ENCODE data around the gene ZDHHC18.
"Not testable (repeated sequence)": the region's sequence is repeated elsewhere in the genome, so short reads cannot be mapped to it uniquely, and the experiment has no call there.

ZDHHC18 gene

DNA sequence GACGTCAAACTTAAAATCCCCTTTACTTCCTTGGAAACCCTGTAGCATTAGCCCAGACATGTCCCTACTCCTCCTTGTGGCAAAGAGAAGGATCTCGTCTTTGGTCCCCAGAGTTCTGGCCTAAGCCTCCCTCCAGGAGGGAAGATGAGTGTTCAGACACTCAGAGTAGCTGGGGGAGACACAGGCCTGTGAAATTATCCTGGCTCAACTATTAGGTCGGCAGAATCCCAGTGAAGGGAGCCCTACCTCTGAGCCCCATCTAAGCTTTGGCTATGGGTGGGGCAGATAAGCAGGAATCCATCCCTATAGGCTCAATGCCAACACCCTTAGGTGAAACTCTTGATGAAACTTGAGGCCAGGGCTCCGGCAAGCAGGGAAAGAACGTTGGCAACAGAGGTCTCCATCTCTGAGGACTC, 34.8 kb downstream of the ZDHHC18 start:
- TF ChIP-seq, protein P1, sequence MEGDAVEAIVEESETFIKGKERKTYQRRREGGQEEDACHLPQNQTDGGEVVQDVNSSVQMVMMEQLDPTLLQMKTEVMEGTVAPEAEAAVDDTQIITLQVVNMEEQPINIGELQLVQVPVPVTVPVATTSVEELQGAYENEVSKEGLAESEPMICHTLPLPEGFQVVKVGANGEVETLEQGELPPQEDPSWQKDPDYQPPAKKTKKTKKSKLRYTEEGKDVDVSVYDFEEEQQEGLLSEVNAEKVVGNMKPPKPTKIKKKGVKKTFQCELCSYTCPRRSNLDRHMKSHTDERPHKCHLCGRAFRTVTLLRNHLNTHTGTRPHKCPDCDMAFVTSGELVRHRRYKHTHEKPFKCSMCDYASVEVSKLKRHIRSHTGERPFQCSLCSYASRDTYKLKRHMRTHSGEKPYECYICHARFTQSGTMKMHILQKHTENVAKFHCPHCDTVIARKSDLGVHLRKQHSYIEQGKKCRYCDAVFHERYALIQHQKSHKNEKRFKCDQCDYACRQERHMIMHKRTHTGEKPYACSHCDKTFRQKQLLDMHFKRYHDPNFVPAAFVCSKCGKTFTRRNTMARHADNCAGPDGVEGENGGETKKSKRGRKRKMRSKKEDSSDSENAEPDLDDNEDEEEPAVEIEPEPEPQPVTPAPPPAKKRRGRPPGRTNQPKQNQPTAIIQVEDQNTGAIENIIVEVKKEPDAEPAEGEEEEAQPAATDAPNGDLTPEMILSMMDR (IDR thresholded peaks at IDR 0.05) = no peak
- Histone ChIP-seq H3K4me3 (no peak overlapping the region), H3K27ac (no peak overlapping the region)
- no peak for DNase-seq (ENCODE audit: low spot score)

DNA sequence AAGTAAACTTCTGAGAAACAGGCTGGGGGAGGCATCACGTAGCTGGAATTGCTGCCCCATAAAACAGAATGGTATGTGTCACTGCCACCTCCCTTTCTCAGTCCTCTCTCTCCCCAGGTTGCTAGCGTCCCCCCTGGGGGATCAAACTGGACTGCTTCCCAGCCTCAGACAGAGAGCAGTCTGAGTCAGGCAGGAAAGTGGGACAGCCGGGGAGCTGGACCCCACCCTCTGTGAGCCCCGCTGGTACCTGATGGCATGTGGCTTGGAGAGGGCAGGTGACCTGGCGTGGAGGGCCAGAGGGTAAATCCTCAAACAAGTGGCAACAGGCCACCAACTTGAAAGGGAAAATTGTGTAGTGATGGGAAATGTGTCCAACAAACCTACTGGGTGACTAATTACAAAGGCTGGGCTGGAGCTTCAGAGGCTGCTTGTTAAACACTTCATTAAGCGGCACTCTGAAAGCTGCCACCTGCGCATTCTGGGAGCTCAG, 35.4 kb downstream of the ZDHHC18 start:
- TF ChIP-seq, protein P1 (IDR thresholded peaks at IDR 0.05) = no peak
- no peak for DNase-seq (ENCODE audit: low spot score)
- Histone ChIP-seq H3K4me3 (no peak overlapping the region), H3K27ac (no peak overlapping the region)

DNA sequence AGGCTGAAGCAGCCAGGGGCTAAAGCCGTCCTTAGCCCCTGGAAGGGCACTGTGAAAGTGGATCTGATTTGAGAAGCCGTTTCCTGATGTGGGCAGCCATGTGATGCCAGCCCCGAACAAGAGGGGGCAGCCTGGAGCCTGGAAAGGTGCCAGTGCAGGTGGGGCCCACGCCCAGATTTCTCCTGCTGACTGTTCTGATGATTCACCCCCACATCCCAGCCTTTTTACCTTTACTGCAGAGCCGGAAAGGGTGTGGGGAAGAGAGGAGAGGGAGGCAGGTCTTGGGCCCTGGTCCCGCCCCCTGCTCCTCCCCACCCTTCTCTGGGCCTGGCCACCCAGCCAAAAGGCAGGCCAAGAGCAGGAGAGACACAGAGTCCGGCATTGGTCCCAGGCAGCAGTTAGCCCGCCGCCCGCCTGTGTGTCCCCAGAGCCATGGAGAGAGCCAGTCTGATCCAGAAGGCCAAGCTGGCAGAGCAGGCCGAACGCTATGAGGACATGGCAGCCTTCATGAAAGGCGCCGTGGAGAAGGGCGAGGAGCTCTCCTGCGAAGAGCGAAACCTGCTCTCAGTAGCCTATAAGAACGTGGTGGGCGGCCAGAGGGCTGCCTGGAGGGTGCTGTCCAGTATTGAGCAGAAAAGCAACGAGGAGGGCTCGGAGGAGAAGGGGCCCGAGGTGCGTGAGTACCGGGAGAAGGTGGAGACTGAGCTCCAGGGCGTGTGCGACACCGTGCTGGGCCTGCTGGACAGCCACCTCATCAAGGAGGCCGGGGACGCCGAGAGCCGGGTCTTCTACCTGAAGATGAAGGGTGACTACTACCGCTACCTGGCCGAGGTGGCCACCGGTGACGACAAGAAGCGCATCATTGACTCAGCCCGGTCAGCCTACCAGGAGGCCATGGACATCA, 36.5 kb downstream of the ZDHHC18 start, which contains the start of gene SFN:
TSS of gene SFN (plus strand) at position 369 of the 904 bp plus-strand sequence. CDS start at position 433, 64 bp downstream.
- TF ChIP-seq, protein P1 (IDR thresholded peaks at IDR 0.05) = no peak
- Histone ChIP-seq H3K27ac (peak within 1 kb of the TSS in 1 of 2 donors; percentile 100), H3K4me3 (peak within 1 kb of the TSS; percentile 78)
- DNase-seq (ENCODE audit: low spot score) = no peak

DNA sequence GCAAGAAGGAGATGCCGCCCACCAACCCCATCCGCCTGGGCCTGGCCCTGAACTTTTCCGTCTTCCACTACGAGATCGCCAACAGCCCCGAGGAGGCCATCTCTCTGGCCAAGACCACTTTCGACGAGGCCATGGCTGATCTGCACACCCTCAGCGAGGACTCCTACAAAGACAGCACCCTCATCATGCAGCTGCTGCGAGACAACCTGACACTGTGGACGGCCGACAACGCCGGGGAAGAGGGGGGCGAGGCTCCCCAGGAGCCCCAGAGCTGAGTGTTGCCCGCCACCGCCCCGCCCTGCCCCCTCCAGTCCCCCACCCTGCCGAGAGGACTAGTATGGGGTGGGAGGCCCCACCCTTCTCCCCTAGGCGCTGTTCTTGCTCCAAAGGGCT, 37.2 kb downstream of the ZDHHC18 start:
- H3K27ac ChIP-seq = peak overlapping the region in 1 of 2 donors; percentile 100
- no peak for DNase-seq (ENCODE audit: low spot score)
- H3K4me3 ChIP-seq = peak overlapping the region; percentile 78
- TF ChIP-seq, protein P1 (IDR thresholded peaks at IDR 0.05) = no peak

DNA sequence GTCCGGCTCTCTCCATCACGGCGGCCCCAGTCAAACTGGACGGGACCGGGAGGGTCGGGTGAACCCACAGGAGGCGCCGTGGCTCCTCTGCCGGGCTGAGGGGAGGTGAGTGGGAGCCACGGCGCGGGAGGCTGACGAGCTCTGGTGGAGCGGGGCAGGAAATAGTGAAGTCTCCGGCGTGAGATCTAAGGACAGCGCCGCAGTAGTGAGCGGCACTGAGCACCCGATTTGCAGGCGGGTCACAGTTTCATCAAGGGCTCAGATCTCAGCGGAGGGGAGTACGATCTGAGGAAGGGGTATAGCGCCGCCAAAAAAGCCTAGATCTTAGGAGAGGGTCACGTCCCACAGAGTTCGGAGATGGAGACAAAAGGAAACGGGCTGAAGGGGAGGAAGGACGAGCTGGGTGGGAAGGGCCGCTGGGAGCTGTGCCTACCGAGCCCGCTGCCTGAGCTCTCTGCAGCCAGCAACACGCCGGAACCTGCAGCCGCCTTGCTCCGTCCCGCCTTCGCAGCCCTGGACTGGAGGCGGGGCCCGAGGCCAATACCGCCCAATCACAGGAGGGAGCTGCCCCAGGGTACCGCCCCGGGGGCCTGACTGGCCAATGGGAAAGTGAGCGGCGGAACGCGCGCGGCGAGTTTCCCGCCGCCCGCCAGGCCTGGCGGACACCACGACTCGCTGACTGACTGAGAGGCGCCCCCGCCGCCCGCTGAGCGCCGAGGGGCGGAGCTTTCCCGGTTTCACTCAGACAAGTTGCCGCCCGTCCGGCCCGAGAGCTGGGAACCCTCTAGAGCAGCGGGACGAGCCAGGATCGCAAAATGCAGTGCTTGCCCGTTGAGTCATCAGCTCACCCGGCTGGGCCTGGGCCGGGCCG, 38.4 kb downstream of the ZDHHC18 start:
- TF ChIP-seq, protein P1 (IDR thresholded peaks at IDR 0.05) = no peak
- Histone ChIP-seq H3K4me3 (peak overlapping the region; percentile 78), H3K27ac (peak overlapping the region; percentile 99 to 100)
- DNase-seq (ENCODE audit: low spot score) = peak; percentile 99

DNA sequence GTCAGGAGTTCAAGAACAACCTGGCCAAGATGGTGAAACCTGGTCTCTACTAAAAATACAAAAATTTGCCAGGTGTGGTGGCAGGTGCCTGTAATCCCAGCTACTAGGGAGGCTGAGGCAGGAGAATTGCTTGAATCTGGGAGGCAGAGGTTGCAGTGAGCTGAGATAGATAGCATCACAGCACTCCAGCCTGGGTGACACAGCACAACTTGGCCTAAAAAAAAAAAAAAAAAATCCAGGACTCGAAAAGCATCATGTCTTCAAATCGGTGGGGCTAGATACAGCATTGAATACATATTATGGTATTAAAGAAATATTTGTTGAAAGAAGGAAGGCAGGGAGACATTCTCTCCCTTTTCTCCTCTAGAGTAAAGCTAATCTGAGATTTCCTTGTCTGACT, 46.6 kb downstream of the ZDHHC18 start:
- not testable (repeated sequence) for H3K27ac ChIP-seq; H3K4me3 ChIP-seq; DNase-seq (ENCODE audit: low spot score)

DNA sequence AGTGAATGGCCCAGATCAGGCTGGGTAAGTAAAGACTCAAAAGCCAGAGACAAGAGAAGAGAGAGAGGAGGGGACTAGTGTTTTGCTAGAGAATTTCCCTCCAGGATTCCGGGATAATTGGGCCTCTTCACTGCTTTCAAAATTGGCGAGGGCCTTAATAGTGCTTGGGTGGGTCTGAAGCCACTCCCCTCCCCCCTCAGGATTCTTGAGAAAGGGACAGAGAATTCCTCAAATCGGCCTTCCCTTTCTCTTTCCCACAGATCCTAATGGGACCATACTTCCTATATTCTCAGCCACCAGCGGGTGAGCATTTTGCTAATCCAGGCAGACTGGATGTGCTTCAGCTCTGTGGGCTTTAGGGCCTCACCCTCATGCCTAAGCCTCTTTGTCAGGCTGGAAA, 48.4 kb downstream of the ZDHHC18 start:
- Histone ChIP-seq H3K4me3 (no peak overlapping the region), H3K27ac (no peak overlapping the region)
- no peak for DNase-seq (ENCODE audit: low spot score)
- TF ChIP-seq, protein P1 (IDR thresholded peaks at IDR 0.05) = no peak

Measured in coronary artery (tissue), 2 donors.